Ascending aorta (tissue), 2 donors: Measurements from ENCODE around the gene PCOLCE2. TPM values are rescaled to one million over a fixed set of nuclear protein-coding genes. Genes with fewer than 3 reads are reported as not detected.

Experiments used
- DNase-seq, 2 donors: peaks; one replicate each; pipeline ENCODE4 v3.0.0-alpha.2; 2019; ENCODE audit warnings: low spot score in 2 of 2
- H3K27ac ChIP-seq, 2 donors: fragments of 200-600 bp; sonication (generic); one replicate each; pipeline ENCODE4 v1.5.1; 2016 to 2017; ENCODE audit warnings: mild to moderate bottlenecking in 1 of 2
- H3K27me3 ChIP-seq: fragments of 200-600 bp; sonication (generic); one replicate; pipeline ENCODE4 v1.5.1; 2017
- H3K36me3 ChIP-seq, 2 donors: fragments of 200-600 bp; sonication (generic); one replicate each; pipeline ENCODE4 v1.5.1; 2016
- H3K4me1 ChIP-seq, 2 donors: fragments of 200-600 bp; sonication (generic); one replicate each; pipeline ENCODE4 v1.5.1; 2016 to 2017; ENCODE audit warnings: mild to moderate bottlenecking in 1 of 2
- H3K4me3 ChIP-seq, 2 donors: fragments of 200-600 bp; sonication (generic); one replicate each; pipeline ENCODE4 v1.5.1; 2016 to 2017; ENCODE audit warnings: mild to moderate bottlenecking in 1 of 2
- H3K9me3 ChIP-seq, 2 donors: fragments of 200-600 bp; sonication (generic); one replicate each; pipeline ENCODE4 v1.5.1; 2016
- intact Hi-C: fragments of 100-400 bp; cut with DNase I; formaldehyde crosslinking; loops from one replicate; pipeline ENCODE4 v1.15.1; 2023
- total RNA-seq: library from RNA; depleted of rRNA; stranded (reverse); fragments of >200 nt; gene quantifications from one replicate; pipeline ENCODE4 v1.1.0, GENCODE V29; 2016
- TF ChIP-seq, protein P1 (sequence below), 3 experiments: fragments of 200-600 bp in 2 of 3; fragments of 450-650 bp in 1 of 3; sonication (generic) in 2 of 3; IDR thresholded peaks; one replicate each; pipeline ENCODE4 v1.5.1; 2016 to 2019; ENCODE audit warnings: antibody characterized with exemption in 3 of 3, mild to moderate bottlenecking in 1 of 3, moderate library complexity in 1 of 3

Gene PCOLCE2
- total RNA-seq, 1 donor from 2014 or later, result 58.1 TPM

GRCh38 chr3:142801746-142802145 lies 87.1 kb downstream of the PCOLCE2 start:
- TF ChIP-seq, protein P1, sequence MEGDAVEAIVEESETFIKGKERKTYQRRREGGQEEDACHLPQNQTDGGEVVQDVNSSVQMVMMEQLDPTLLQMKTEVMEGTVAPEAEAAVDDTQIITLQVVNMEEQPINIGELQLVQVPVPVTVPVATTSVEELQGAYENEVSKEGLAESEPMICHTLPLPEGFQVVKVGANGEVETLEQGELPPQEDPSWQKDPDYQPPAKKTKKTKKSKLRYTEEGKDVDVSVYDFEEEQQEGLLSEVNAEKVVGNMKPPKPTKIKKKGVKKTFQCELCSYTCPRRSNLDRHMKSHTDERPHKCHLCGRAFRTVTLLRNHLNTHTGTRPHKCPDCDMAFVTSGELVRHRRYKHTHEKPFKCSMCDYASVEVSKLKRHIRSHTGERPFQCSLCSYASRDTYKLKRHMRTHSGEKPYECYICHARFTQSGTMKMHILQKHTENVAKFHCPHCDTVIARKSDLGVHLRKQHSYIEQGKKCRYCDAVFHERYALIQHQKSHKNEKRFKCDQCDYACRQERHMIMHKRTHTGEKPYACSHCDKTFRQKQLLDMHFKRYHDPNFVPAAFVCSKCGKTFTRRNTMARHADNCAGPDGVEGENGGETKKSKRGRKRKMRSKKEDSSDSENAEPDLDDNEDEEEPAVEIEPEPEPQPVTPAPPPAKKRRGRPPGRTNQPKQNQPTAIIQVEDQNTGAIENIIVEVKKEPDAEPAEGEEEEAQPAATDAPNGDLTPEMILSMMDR (IDR thresholded peaks at IDR 0.05), result no peak
- Histone ChIP-seq H3K27ac (no peak overlapping the region), H3K36me3 (peaks cover 5 to 7% of the 10 kb centered on the region in 2 donors), H3K9me3 (no peaks in the 10 kb centered on the region), H3K4me1 (no peaks in the 10 kb centered on the region), H3K27me3 (no peaks in the 10 kb centered on the region), H3K4me3 (no peak overlapping the region)
- intact Hi-C loops, result no loop called here
- no peak for DNase-seq

GRCh38 chr3:142796823-142797222 lies 92.1 kb downstream of the PCOLCE2 start:
- Histone ChIP-seq H3K4me3 (no peak overlapping the region), H3K36me3 (no peaks in the 10 kb centered on the region), H3K9me3 (no peaks in the 10 kb centered on the region), H3K27ac (no peak overlapping the region), H3K27me3 (no peaks in the 10 kb centered on the region), H3K4me1 (no peaks in the 10 kb centered on the region)
- no peak for DNase-seq
- TF ChIP-seq, protein P1 (IDR thresholded peaks at IDR 0.05), result no peak
- intact Hi-C loops, result no loop called here

GRCh38 chr3:142795332-142795731 lies 93.6 kb downstream of the PCOLCE2 start:
- Histone ChIP-seq H3K9me3 (no peaks in the 10 kb centered on the region), H3K36me3 (no peaks in the 10 kb centered on the region), H3K27me3 (no peaks in the 10 kb centered on the region), H3K27ac (no peak overlapping the region), H3K4me1 (no peaks in the 10 kb centered on the region), H3K4me3 (no peak overlapping the region)
- intact Hi-C loops, result no loop called here
- no peak for DNase-seq
- TF ChIP-seq, protein P1 (IDR thresholded peaks at IDR 0.05), result no peak

DNA sequence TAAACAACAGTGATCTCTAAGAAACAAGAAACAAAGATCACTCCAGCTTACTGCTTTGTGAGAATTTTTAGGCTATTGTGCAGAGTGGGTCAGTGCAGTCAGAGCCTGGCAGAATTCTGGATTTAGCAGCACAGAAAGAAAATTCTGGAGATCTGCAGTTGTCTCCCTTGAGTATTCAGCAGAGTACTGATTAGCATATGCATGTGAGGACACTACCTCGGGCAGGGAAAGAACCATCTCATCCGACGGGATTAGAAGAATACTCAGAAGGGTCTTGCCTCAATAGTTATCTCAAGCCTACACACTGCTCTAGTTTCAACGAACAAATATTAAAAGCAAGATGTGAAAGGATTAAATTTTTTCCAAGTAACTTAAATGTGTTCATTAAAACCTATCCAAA lies 94.4 kb downstream of the PCOLCE2 start:
- H3K4me3 ChIP-seq, result no peak overlapping the region

GRCh38 chr3:142787719-142788118 lies 101.2 kb downstream of the PCOLCE2 start:
- TF ChIP-seq, protein P1 (IDR thresholded peaks at IDR 0.05), result no peak
- no peaks in the 10 kb centered on the region for H3K4me1 ChIP-seq
- peaks cover 0 to 9% of the 10 kb centered on the region in 2 donors for H3K36me3 ChIP-seq
- H3K27ac ChIP-seq, result no peak overlapping the region
- intact Hi-C loops, result no loop called here
- no peaks in the 10 kb centered on the region for H3K9me3 ChIP-seq
- H3K4me3 ChIP-seq, result no peak overlapping the region
- DNase-seq, result no peak
- H3K27me3 ChIP-seq, result no peaks in the 10 kb centered on the region

More for the DNA sequence above, 94.4 kb downstream of the PCOLCE2 start:
- TF ChIP-seq, protein P1 (IDR thresholded peaks at IDR 0.05), result no peak
- Histone ChIP-seq H3K27ac (no peak overlapping the region), H3K27me3 (no peaks in the 10 kb centered on the region), H3K9me3 (no peaks in the 10 kb centered on the region), H3K36me3 (no peaks in the 10 kb centered on the region), H3K4me1 (no peaks in the 10 kb centered on the region)
- DNase-seq, result no peak
- intact Hi-C loops, result no loop called here

- DNase-seq, result no peak
- Histone ChIP-seq H3K27ac (no peak overlapping the region), H3K4me3 (no peak overlapping the region), H3K4me1 (no peaks in the 10 kb centered on the region), H3K27me3 (no peaks in the 10 kb centered on the region), H3K36me3 (peaks cover 0 to 14% of the 10 kb centered on the region in 2 donors), H3K9me3 (no peaks in the 10 kb centered on the region)
- TF ChIP-seq, protein P1 (IDR thresholded peaks at IDR 0.05), result no peak
- intact Hi-C loops, result no loop called here
Measured at GRCh38 chr3:142785996-142786395, 102.9 kb downstream of the PCOLCE2 start.
